Measurements from ENCODE around the gene ERGIC1.
"Not testable (repeated sequence)": the region's sequence is repeated elsewhere in the genome, so short reads cannot be mapped to it uniquely, and the experiment has no call there.

Gene ERGIC1

GRCh38 chr5:172878933-172879752, 45.1 kb downstream of the ERGIC1 start:
- DNase-seq (ENCODE audit: low read depth in 2 of 2): peak in 1 of 2 experiments; percentile 28

GRCh38 chr5:172881691-172882370, 47.8 kb downstream of the ERGIC1 start:
- DNase-seq (ENCODE audit: low read depth in 2 of 2): no peak

- no peak for DNase-seq (ENCODE audit: low read depth in 2 of 2)
Observed at GRCh38 chr5:172883066-172883465, 49.0 kb downstream of the ERGIC1 start.

- DNase-seq (ENCODE audit: low read depth in 2 of 2): no peak
Observed at GRCh38 chr5:172885597-172886340, 51.7 kb downstream of the ERGIC1 start.

- no peak for DNase-seq (ENCODE audit: low read depth in 2 of 2)
Observed at GRCh38 chr5:172886476-172886875, 52.4 kb downstream of the ERGIC1 start.

- no peak for DNase-seq (ENCODE audit: low read depth in 2 of 2)
Observed at GRCh38 chr5:172886974-172887501, 53.0 kb downstream of the ERGIC1 start.

- no peak for DNase-seq (ENCODE audit: low read depth in 2 of 2)
Observed at GRCh38 chr5:172887692-172888091, 53.6 kb downstream of the ERGIC1 start.

GRCh38 chr5:172890659-172891058, 56.6 kb downstream of the ERGIC1 start:
- DNase-seq (ENCODE audit: low read depth in 2 of 2): no peak

- DNase-seq (ENCODE audit: low read depth in 2 of 2): no peak
Observed at GRCh38 chr5:172891716-172892421, 57.8 kb downstream of the ERGIC1 start.

- DNase-seq (ENCODE audit: low read depth in 2 of 2): no peak
Observed at GRCh38 chr5:172892713-172893112, 58.7 kb downstream of the ERGIC1 start.

- no peak for DNase-seq (ENCODE audit: low read depth in 2 of 2)
Observed at GRCh38 chr5:172894767-172895388, 60.8 kb downstream of the ERGIC1 start.

GRCh38 chr5:172895549-172895948, 61.5 kb downstream of the ERGIC1 start:
- DNase-seq (ENCODE audit: low read depth in 2 of 2): no peak

GRCh38 chr5:172896465-172896864, 62.4 kb downstream of the ERGIC1 start:
- DNase-seq (ENCODE audit: low read depth in 2 of 2): no peak

- not testable (repeated sequence) for DNase-seq (ENCODE audit: low read depth in 2 of 2)
Observed at GRCh38 chr5:172897067-172897466, 63.0 kb downstream of the ERGIC1 start.

- no peak for DNase-seq (ENCODE audit: low read depth in 2 of 2)
Observed at GRCh38 chr5:172897481-172898217, 63.6 kb downstream of the ERGIC1 start.

GRCh38 chr5:172898218-172898842, 64.3 kb downstream of the ERGIC1 start:
- DNase-seq (ENCODE audit: low read depth in 2 of 2): no peak

- DNase-seq (ENCODE audit: low read depth in 2 of 2): no peak
Observed at GRCh38 chr5:172898843-172899369, 64.9 kb downstream of the ERGIC1 start.

- DNase-seq (ENCODE audit: low read depth in 2 of 2): no peak
Observed at GRCh38 chr5:172899436-172899835, 65.4 kb downstream of the ERGIC1 start.

GRCh38 chr5:172901012-172901780, 67.1 kb downstream of the ERGIC1 start:
- no peak for DNase-seq (ENCODE audit: low read depth in 2 of 2)

All from stimulated activated CD4-positive, alpha-beta T cell treated with anti-CD3 and anti-CD28 coated beads, Interleukin-12 subunit alpha, Interleukin-12 subunit beta, amount 100 ng/mL, for 24 hours (primary cell).